Activated naive CD4-positive, alpha-beta T cell treated with Interleukin-2 at 50 U/mL for 16 hours (primary cell): Measurements from ENCODE around the gene CLSTN2.

Experiments used
- DNase-seq: peaks from one replicate; pipeline ENCODE4 v3.0.0-alpha.2; 2020

CLSTN2 gene

DNA sequence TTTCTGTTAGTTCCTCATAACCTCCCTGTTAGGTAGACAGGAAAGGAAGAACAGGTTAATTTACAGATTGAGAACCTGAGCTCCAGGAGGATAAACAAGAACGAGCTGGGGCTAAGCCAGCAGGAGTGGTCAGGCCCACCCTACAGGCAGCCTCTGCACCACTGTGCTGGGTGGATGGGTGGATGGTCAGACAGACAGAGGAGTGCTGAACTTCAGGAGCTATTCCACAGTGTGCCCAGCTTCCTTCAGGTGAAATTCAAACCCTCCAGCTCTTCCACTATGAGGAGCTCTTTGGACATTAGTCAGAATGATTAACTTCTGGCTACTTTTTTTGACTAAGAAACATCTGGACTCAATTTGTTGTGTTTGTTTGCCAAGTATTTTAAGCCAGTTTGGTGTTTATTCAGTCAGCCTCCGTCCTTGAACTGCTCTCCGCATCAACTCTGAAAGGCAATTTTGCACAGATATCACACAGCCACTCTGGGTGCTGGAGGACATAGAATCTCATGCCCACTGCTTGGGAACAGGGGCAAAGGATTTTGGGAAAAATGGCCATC, 361.9 kb downstream of the CLSTN2 start:
- DNase-seq = no peak

DNA sequence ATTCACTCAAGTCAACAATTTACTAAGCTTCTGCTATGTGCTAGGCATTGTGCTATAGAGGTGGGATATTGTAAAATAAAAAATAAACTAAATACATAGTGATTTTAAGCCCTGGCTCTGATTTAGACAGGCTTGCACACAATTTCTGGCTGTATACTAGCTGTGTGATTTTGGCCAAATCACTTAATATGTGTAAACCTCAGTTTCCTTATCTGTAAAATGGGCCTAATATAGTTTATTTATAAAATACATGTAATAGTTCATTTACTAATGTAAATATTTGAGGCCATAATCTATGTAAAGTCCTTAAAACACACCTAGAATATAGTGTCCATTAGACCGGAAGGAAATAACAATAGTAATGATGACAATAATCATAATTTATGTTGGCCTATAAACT, 363.1 kb downstream of the CLSTN2 start:
- no peak for DNase-seq

DNA sequence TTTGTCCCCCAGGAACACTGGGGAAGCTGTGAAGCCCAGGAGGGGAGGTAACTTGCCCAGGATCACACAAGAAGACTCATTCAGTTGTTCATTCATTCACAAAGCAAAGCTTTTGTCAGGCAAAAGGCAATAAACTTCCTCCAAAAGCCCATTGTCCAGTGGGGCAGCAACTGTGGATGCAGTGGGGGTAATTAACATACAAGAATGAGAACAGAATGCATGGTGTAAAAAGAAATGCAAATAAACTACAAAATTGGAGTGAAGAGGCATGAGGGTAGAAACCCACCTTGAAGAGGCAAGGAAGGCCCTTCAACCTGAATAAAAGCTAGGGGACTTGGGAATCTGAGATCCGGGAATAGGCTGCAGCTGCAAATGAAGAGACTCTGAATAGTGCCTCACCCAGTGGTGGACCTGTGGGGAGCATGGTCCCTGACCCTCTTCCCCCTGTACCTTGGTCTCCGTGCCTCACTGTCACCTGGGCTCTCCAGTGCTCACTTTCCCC, 363.6 kb downstream of the CLSTN2 start:
- DNase-seq = no peak

DNA sequence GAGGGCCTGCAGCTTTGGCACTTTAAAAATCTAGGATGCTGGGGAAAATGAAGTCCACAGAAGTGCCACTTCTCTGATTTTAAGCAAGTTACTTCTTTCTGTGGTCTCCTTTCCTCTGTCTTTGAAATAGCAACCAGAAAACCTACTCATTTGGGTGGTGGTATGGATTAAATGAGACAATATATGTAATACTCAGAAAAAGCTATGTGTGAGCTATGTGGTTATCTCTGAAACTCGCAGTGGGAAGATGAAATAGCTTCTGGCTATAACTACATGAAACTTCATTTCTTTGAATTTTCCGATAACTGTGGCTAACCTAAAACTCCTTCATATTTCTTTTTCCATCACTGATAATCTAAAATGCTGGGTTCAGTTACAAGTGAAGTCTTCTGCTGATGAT, 368.9 kb downstream of the CLSTN2 start:
- DNase-seq = no peak

DNA sequence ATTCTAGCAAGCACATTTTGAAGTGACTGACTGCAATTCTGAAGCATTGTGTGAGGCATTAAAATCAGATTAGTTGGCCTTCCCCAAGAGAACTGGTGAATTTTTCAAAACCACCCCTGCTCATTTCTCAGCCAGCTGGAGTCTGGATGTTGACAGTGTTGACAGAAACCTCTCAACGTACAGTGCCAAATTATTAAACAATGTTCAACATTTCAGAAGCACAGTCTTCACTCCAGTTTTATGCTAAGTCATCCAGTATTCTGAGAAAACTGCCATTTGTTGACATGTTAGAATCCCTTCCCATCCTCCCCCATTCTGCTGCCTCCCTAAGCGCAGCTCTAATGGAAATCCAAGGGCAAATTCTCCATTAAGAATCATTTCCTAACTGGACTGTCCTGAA, 373.6 kb downstream of the CLSTN2 start:
- no peak for DNase-seq

DNA sequence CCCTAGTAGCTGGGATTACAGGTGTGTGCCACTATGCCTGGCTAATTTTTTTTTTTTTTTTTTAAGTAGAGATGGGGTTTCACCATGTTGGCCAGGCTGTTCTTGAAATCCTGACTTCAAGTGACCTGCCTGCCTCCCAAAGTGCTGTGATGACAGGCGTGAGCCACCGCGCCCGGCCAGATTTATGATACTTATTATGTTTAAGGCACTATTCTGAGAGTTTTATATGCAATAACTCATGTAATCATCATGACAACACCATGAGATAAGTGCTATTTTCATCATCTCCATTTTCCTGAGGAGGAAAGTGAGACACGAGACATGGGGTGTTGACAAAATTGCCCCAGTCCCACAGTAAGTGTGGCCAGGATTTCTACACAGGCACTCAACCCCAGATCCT, 376.4 kb downstream of the CLSTN2 start:
- no peak for DNase-seq

DNA sequence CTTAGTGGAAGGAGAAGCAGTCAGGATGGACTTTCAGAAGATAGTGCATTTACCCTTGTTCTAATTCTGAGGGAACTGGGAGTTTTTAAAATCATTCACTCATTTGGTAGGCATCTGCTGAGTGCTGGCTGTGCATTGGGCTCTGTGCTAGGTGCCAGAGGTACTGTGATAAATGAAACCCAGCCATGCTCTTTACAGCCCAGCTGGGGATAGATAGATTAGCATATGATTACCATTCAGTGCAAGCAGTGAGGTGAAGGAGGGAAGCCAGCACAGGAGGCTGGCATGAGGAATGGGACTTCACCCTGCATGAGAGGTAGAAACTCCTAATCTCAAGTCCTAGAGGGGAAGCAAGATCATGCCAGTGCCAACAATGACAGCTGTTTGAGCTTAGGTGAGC, 381.0 kb downstream of the CLSTN2 start:
- DNase-seq = no peak

DNA sequence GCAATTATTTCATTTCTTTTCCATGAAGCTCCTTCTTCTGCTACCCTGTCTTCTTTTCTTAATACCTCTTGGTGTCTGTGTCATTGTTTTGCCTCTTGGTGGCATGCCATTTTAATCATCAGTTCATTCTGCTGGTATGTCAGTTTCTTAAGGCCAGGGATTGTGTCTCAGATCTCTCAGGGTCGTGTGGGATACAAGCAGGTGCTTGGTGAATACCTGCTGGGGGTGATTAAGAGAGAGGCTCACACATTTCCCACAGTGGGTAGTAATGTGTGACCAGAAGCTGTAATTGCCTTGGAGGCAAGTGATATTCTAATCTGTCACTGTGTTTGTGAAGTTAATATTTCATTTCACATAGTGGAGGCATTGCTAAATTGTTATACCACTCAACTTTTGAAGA, 381.5 kb downstream of the CLSTN2 start:
- DNase-seq = no peak

DNA sequence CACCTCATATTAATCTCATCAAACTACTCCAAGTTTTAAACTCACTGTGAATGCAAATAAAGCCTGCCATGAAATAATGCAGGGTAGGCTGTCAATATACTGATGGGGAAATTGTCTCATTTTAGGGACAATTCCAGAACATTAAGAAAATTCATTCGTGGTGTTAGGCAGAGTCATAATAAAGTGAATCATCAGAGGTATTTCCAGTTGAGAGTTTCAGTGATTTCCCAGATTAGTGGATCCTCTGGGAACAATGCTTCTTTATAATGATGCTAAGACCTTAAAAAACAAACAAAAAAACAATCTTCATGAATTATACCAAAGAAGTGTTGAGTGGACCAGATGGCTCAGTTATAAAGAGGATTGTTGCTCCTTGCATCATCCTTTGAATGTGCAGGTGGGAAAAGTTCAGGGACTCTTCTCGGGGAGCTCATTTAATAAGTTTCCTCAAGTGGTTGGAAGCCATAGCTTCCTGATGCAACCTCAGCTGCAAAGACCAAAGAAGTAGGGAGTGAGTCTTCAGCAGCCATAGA, 381.9 kb downstream of the CLSTN2 start:
- DNase-seq = no peak

DNA sequence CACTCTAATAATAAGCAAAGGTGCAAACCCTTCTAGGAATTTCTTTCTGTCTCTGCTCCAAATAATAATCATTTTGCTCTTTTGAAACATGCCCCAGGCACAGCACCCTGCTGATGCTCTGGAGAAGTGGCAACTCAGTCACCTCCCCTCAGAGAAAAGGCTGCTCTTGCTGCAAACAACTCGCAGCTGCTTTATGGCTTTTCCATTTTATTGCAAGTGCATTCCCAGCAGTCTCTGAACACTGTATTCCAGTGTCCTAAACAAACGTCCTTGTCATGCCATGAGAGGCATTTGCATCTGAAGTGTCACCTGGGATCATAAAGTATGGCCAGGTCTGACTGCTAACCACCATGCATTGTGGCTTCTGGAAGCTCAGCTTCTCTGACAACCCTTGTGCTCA, 384.8 kb downstream of the CLSTN2 start:
- DNase-seq = no peak

DNA sequence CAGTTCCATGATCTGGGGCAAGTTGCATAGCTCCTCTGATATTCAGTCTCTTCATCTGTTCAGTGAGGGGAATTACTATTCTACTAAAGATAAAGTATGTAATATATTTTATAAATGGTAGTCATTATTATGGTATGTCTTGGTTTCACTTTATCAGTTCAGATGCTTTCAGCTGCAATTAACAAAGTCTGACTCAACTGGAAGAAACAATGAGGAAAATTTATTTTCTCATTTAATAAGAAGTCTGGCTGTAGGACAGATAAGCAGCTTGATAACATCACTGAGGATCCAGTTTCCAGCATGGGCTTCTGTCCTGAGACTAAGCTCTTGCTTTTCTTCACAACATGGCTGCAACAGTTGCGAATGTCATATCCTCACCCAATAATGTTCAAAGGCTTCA, 388.6 kb downstream of the CLSTN2 start:
- DNase-seq = no peak

DNA sequence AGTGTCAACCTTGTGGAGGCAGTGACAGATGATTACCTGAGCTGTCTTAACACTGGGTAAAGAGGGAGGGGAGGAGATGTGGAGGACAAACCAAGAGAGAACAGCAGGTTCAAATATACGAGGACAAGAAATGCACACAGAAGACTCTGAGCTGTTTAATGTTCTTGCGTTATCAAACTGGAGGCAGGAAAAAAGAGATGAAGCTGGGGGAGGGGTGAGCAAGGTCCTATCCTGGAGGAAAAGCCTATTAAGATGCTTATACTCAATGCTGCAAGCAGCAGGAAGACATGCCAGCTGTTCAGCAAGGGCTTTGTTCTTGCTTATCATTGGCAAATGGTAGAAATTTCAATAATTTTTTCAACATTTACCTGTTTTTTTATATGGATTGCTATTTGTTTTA, 397.1 kb downstream of the CLSTN2 start:
- no peak for DNase-seq

DNA sequence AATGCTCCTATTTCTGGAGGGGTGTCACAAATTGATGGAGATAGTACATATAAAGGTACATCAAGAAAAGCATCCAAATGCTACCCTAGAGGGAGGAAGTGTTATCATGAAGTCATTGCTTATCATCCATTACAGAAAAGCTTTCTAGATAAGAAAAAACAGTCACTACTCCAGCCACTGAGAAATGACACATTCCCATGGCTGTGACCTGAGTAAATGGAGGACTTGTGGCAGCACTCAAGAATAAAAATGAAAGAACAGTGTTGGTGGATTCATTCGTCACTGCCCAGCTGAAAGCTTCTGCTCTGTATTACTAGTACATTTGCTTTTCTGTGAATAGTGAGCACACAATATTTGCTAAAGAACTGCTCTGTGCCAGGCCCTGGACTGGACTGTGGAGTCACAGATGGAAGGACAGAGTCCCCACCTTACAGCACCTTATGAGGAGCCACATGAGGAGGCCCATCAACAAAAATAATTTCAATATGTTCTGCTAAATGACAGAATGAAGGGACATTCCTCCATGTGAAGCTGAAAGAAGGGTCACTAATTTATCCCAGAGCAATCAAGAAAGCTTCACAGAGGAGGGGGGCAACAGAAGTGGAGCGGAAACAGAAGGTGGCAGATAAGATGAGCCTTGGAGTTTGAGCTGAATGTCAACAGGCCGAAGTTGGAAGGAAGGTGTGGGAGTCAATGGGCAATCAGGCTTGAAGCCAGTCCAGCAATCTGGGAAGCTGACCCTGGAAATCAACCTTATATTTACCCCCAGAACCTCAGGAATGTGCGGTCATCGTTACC, 399.3 kb downstream of the CLSTN2 start:
- no peak for DNase-seq

DNA sequence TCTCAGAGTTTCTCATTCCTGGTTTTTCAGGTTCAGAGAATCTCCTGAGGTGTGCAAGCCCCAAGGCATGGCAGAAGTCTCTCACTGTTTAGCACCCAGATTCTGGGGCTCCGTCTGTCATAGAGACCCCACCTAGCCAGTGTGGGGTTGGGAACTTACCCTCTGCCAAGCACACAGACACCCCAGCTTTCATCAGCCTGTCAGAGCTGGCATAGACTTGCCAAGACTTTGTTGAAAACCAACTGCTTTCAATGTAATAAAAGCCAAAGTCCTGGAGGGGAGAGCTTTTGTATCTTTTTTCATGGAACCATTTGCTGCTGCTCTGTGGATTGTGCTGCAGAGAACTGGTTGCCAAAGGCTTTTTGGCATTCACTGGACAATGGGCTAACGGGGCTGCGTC, 401.5 kb downstream of the CLSTN2 start:
- no peak for DNase-seq

DNA sequence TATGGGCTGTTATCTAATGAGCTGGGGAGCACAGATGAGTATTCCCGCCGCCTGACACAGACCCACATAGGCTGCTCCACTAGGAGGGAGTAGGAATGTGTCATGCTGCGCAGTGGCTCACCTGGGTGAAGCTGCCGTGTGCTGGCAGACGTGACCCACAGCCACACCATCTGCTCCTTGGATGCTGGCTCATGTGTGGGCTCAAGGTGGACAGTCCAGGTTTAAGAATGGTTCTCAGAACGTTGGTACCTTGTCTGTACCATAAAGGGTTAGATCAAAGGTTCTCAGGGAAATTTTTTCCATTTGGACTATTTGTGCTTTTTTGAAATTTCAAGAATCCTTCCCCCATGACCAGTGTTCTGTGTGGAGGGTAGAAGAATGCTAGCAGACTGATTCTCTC, 403.9 kb downstream of the CLSTN2 start:
- DNase-seq = no peak

DNA sequence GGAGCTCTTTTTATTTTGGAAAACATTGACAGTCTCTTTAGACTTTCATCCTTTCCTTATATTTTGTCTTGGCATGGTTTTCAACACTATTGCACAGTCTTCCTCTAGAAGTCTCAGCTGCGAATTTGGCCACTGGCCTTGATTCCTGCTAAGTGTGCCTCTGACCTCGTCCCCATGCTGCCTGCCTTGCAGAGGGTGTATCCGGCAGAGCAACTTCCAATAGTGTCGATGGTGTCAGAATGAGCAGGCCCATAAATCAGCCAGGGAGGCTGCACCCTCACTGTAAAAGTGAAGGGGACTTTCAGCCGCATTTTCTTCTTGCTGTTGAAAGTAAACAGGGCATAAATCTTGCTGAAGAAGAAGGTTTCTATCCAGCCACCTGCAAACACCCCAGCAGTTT, 406.2 kb downstream of the CLSTN2 start:
- no peak for DNase-seq

DNA sequence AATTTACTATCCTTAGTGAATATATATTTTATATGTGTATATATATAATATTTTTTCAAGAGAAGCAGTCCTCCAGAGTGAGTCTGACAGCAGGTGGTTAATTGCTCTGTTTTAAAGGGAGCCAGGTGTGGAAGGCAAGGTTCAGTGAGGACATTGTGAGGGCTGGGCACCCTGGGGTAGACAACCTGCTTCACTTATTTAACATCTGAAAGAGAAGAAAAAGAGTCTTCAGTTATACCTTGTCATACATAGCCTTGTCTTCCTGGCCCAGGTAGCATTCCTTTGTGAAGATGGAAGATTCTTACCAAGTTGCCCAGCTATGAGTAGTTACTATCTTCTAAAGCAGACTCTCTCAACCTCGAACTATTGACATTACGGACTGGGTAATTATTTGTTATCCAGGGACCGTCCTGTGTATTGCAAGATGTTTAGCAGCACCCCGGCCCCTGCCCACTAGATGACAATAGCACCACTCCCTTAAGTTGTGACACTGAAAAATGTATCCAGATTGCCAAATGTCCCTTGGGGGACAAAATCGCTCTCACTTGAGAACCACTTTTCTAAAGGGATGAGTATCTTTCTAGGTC, 406.9 kb downstream of the CLSTN2 start:
- no peak for DNase-seq

DNA sequence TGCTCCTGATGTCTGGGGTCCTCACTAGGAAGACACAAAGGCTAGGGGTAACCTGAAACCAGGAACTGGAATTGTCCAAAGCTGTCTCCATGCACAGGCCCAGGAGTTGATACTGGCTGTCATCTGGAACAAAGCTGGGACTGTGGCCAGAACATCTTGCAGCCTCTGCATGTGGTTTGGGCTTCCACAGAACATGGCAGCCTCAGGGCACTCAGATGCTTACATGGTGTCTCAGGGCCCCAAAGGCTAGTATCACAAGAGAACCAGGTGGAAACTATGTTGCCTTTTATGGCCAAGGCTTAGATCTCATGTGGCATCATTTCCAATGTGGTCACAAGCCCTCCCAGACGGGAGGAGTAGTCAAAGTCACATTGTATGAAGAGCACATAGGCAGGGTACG, 407.7 kb downstream of the CLSTN2 start:
- DNase-seq = no peak

DNA sequence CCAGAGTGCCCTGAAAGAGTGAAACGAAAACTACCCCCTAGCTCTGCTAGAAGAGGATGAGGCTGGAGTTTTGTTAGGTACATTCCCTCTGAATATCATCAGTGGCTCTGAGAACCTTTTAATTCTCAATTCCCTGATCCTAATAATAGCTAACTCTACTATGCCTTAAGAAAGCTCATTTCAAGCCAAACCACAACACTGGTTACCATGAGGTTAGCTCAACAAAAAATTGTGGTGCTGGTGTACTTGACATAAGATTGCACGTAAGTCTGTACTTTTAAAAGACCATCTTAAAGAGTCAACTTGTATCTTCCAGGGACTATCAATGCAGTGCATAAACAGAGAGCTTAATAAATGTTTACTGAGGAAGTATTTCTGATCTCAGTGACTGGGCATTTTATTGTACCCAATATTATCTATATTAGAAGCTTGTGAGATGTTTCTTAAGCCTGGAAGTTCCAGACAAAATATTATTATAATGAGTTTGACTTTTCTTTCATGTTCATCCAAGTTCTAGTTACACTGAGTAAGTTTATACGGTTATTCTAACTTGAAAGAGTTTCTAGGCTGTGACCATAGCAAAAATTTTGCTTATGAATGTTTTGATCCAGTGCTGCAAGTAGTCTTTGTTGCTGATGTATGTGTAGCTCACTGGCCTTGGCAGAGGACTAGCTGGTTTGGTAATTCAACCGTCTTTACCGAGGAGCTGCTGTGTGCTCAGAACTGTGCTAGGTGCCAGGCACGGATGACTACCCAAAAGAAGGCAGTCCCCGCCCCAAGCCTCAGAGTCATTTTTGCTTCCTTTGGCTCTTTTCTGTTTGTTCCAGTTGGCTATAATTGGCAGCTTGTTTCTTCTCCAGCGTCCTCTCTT, 408.5 kb downstream of the CLSTN2 start:
- DNase-seq = no peak

DNA sequence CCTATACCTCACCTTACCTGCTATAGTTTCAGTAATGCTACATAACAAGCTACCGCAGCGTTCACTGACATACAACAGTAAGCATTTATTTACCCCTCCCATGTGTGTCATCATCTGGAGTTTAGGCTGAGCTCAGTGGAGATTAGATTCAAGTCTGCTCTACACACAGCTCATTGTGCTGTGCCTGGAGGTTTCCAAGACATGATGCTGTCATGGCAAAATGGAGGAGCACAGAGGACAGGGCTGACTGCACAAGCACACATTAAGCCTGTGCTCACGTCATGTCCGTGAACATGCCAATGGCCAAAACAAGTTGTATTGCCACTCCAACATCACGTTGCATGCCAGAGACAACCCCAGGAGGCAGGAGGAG, 409.1 kb downstream of the CLSTN2 start:
- DNase-seq = no peak

DNA sequence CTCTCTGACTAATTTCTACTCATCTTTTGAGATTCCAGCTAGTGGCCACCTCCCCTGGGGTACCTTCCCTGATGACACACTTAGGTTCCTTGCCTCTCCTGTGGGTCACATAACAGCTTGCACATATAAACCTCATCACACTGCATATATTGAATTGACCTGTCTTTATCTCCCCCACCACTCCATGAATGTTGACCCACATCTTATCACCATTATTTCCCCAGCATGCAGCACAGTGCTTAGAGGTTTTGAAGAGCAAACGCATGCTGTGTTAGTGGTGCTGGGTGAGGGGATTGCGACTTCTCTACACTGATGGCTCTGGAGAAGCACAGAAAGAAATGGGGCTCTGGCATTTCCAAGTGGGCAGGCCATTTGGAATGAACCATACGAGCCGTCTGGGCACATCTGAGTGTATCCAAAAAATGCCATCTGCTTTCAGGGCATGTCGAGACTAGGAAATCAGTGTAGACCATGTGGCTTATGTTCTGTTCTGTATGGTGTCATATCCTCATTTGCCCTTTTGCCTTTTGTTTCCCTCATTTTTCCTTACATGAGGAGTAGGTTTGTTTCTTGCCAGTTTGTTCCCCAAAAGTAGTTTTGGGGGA, 409.7 kb downstream of the CLSTN2 start:
- no peak for DNase-seq

DNA sequence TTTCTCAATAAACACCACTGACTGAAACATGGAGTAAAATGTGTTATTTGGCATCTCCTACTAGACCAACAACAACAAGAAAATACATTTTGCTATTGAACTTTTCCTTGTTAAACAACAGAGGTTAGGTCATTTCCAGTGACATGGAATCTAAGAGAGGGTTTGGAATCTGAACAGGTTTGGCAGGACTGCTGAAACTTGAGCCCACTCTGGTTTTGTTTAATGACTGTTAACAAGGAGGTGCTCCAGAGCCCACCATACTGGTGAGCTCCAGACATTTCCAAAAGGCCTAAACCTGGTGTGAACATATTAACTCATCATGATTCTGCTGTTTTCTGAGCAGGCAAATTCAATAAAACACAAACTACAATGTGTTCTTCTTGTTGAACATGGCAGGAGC, 412.2 kb downstream of the CLSTN2 start:
- DNase-seq = no peak

DNA sequence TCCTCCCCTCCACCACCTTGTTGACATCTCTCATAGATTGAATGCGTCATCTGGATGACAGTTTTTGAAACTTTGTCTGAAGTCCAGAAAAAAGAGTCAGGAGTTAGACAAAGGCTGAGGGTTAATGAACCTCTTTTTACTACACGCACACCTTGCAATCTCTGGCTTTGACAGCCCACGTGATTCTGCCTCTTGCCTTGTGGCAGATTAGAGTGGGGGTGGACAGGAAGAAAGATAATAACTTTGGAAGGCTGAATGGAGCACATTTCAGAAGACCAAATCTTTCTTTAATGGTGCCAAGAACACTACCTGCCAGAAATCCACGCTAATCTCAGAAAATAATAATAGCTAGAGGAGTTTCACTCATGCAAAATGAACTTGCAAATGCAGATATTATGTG, 415.0 kb downstream of the CLSTN2 start:
- no peak for DNase-seq
